Right hindlimb (tissue), 1 donor: Measurements from ENCODE around the gene EPHA8.

Source experiments
- DNase-seq: peaks from one replicate; pipeline ENCODE4 v3.0.0-alpha.2; 2018

The EPHA8 gene

GRCh38 chr1:22651941-22652856, 88.9 kb downstream of the EPHA8 start:
- no peak for DNase-seq

- no peak for DNase-seq
Observed at GRCh38 chr1:22652881-22653316, 89.6 kb downstream of the EPHA8 start, which contains the start of gene C1QB. Gene C1QB, plus strand, starts transcription at chr1:22653236. Its CDS starts 6,227 bp downstream, at chr1:22659463.
